PC-9 (cell line): ENCODE measurements around the gene DUOXA1. TPM values are rescaled to one million over a fixed set of nuclear protein-coding genes. Genes with fewer than 3 reads are reported as not detected.
"Not testable (repeated sequence)": the region's sequence is repeated elsewhere in the genome, so short reads cannot be mapped to it uniquely, and the experiment has no call there.

Experiments used
- BruUV-seq: library from RNA; stranded (reverse); fragments of 400-500 nt; replicated peaks from 2 replicates; lab custom pipeline; 2021; lab: Mats Ljungman, UMichigan
- CTCF ChIA-PET: fragments of 300-600 bp; sonication (Branson Sonifier 250); formaldehyde crosslinking; loops from one replicate; lab custom pipeline; 2022; ENCODE audit warnings: antibody characterized with exemption; lab: Charles Lee
- POLR2A ChIA-PET: fragments of 300-600 bp; sonication (Branson Sonifier 250); formaldehyde crosslinking; loops from one replicate; lab custom pipeline; 2022; ENCODE audit warnings: antibody characterized with exemption; ENCODE audit not compliant: unreplicated experiment; lab: Charles Lee
- DNase-seq, 2 experiments: peaks; one replicate each; pipeline versions ENCODE4 v3.0.0 to v3.0.0-alpha.2; 2015 to 2022; ENCODE audit warnings: mixed read lengths in 1 of 2
- H2AFZ ChIP-seq: fragments of 200-600 bp; sonication (generic); 2 replicates; pipeline ENCODE4 v1.8.1; 2017; ENCODE audit warnings: antibody characterized with exemption
- H3F3A ChIP-seq: fragments of 200-600 bp; sonication (generic); 2 replicates; pipeline ENCODE4 v1.8.1; 2017; ENCODE audit warnings: antibody characterized with exemption, mild to moderate bottlenecking, low read depth; ENCODE audit not compliant: insufficient read depth
- H3K27ac ChIP-seq: fragments of 200-600 bp; sonication (generic); 2 replicates; pipeline ENCODE4 v1.6.1; 2016; ENCODE audit warnings: mixed run types
- H3K27me3 ChIP-seq: fragments of 200-600 bp; sonication (generic); 2 replicates; pipeline ENCODE4 v1.6.1; 2016; ENCODE audit warnings: low read depth, mixed run types; ENCODE audit not compliant: insufficient read depth
- H3K36me3 ChIP-seq: fragments of 200-600 bp; sonication (generic); 2 replicates; pipeline ENCODE4 v1.6.1; 2016; ENCODE audit warnings: low read depth, mixed run types
- H3K4me1 ChIP-seq: fragments of 200-600 bp; sonication (generic); replicated peaks from 2 replicates; pipeline ENCODE4 v1.6.1; 2016; ENCODE audit warnings: mixed run types; ENCODE audit not compliant: insufficient read depth
- H3K4me2 ChIP-seq: fragments of 200-600 bp; sonication (generic); 2 replicates; pipeline ENCODE4 v1.6.1; 2017; ENCODE audit warnings: mixed run types
- H3K4me3 ChIP-seq: fragments of 200-600 bp; sonication (generic); 2 replicates; pipeline ENCODE4 v1.6.1; 2016; ENCODE audit warnings: mixed run types
- H3K79me2 ChIP-seq: fragments of 200-600 bp; sonication (generic); 2 replicates; pipeline ENCODE4 v1.6.1; 2017; ENCODE audit warnings: low read depth, mixed run types
- H3K9me2 ChIP-seq: fragments of 200-600 bp; sonication (generic); 2 replicates; pipeline ENCODE4 v1.8.1; 2017; ENCODE audit warnings: mild to moderate bottlenecking; ENCODE audit not compliant: insufficient read depth
- H3K9me3 ChIP-seq: fragments of 200-600 bp; sonication (generic); 2 replicates; pipeline ENCODE4 v1.8.1; 2016; ENCODE audit warnings: low read depth; ENCODE audit not compliant: insufficient read depth
- H4K20me1 ChIP-seq: fragments of 200-600 bp; sonication (generic); 2 replicates; pipeline ENCODE4 v1.8.1; 2017; ENCODE audit not compliant: insufficient read depth
- EZH2 ChIP-seq: fragments of 200-600 bp; sonication (generic); IDR thresholded peaks from 2 replicates; pipeline ENCODE4 v1.8.0; 2017; ENCODE audit warnings: antibody characterized with exemption, low read depth
- intact Hi-C: fragments of 100-400 bp; cut with micrococcal nuclease; formaldehyde crosslinking; loops from one replicate; pipeline ENCODE4 v1.10.0; 2022; ENCODE audit not compliant: unreplicated experiment
- total RNA-seq: library from RNA; stranded (reverse); gene quantifications from 2 replicates; pipeline ENCODE4 v1.2.3, GENCODE V29; 2021
- TF ChIP-seq, protein P1 (sequence below): fragments of 200-600 bp; sonication (generic); conservative IDR thresholded peaks from 2 replicates; pipeline ENCODE4 v1.6.1; 2017; ENCODE audit warnings: mixed run types, antibody characterized with exemption, mild to moderate bottlenecking, moderate library complexity

DUOXA1 gene
- total RNA-seq, 1 experiment from 2014 or later, result 0.33 TPM

DNA sequence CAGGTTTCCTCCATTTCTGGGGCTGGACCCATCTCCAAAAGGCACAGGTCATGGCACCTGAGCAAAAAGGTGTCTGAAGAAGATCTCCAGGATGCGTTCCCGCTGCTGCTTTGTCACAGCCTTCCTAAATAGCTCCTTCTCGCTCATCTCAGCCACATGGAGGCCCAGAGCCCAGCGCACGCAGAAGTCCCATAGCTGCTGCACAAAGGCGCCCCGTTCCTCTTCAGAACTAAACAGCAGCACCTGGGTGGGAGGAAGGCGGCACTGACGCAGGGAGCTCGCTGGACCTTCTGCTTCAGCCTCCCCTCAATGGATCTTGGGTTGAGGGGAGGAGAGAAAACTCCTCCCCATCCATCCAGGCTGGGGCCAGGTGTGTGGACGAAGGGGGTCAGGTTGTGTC, 24.1 kb downstream of the DUOXA1 start:
- H4K20me1 ChIP-seq, result no peaks in the 10 kb centered on the region
- H3K4me3 ChIP-seq, result no peak overlapping the region
- H2AFZ ChIP-seq, result no peak overlapping the region
- H3K27me3 ChIP-seq, result no peaks in the 10 kb centered on the region
- DNase-seq, result no peak
- no peaks in the 10 kb centered on the region for H3K9me3 ChIP-seq
- intact Hi-C loops, result no loop called here
- H3K9me2 ChIP-seq, result no peaks in the 10 kb centered on the region
- TF ChIP-seq, protein P1, sequence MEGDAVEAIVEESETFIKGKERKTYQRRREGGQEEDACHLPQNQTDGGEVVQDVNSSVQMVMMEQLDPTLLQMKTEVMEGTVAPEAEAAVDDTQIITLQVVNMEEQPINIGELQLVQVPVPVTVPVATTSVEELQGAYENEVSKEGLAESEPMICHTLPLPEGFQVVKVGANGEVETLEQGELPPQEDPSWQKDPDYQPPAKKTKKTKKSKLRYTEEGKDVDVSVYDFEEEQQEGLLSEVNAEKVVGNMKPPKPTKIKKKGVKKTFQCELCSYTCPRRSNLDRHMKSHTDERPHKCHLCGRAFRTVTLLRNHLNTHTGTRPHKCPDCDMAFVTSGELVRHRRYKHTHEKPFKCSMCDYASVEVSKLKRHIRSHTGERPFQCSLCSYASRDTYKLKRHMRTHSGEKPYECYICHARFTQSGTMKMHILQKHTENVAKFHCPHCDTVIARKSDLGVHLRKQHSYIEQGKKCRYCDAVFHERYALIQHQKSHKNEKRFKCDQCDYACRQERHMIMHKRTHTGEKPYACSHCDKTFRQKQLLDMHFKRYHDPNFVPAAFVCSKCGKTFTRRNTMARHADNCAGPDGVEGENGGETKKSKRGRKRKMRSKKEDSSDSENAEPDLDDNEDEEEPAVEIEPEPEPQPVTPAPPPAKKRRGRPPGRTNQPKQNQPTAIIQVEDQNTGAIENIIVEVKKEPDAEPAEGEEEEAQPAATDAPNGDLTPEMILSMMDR, result no peak
- no peak for TF ChIP-seq EZH2
- H3K4me2 ChIP-seq, result no peak overlapping the region
- H3K36me3 ChIP-seq, result no peaks in the 10 kb centered on the region
- CTCF ChIA-PET, result no interaction called here
- POLR2A ChIA-PET, result no interaction called here
- no peaks in the 10 kb centered on the region for H3K4me1 ChIP-seq
- no TSS peak for BruUV-seq
- H3K27ac ChIP-seq, result no peak overlapping the region
- H3K79me2 ChIP-seq, result no peaks in the 10 kb centered on the region
- no peaks in the 10 kb centered on the region for H3F3A ChIP-seq

- H3K4me3 ChIP-seq, H3K4me2 ChIP-seq, H3K27ac ChIP-seq, CTCF ChIA-PET, H3K79me2 ChIP-seq, H3K9me2 ChIP-seq, H3K4me1 ChIP-seq, intact Hi-C loops, H3F3A ChIP-seq, H3K36me3 ChIP-seq, BruUV-seq, H3K27me3 ChIP-seq, DNase-seq, POLR2A ChIA-PET, H3K9me3 ChIP-seq, H2AFZ ChIP-seq, H4K20me1 ChIP-seq: not testable (repeated sequence)
Measured at GRCh38 chr15:45104170-45104569, 25.5 kb downstream of the DUOXA1 start.

DNA sequence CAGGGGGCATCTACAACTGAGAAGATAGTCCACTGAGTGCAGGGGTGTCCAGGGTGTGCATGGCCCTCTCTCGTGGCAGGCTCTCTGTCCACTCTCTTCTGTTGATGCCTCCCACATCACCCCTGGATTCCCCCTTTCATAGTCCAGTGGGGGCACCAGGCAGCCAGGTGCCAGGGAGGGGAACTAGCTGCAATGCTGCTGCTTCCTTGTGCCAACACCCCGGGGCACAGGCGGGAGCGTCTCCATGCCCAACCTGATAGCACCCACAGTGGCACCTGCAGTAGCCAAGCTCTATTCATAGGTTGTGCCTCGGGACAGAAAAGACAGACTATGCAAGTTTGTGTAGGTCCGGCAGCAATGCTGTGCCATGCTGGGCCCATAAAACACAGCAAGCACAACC, 27.5 kb downstream of the DUOXA1 start:
- H3K36me3 ChIP-seq, result no peaks in the 10 kb centered on the region
- no peaks in the 10 kb centered on the region for H3K9me2 ChIP-seq
- no peaks in the 10 kb centered on the region for H3K27me3 ChIP-seq
- intact Hi-C loops, result no loop called here
- H3K79me2 ChIP-seq, result no peaks in the 10 kb centered on the region
- no TSS peak for BruUV-seq
- no peak overlapping the region for H2AFZ ChIP-seq
- CTCF ChIA-PET, result no interaction called here
- DNase-seq, result no peak
- H3K9me3 ChIP-seq, result no peaks in the 10 kb centered on the region
- H4K20me1 ChIP-seq, result no peaks in the 10 kb centered on the region
- H3K4me2 ChIP-seq, result no peak overlapping the region
- no peak overlapping the region for H3K27ac ChIP-seq
- POLR2A ChIA-PET, result no interaction called here
- H3K4me3 ChIP-seq, result no peak overlapping the region
- no peaks in the 10 kb centered on the region for H3F3A ChIP-seq
- H3K4me1 ChIP-seq, result no peaks in the 10 kb centered on the region
- TF ChIP-seq, protein P1, result no peak
- no peak for TF ChIP-seq EZH2

- no peak for TF ChIP-seq EZH2
- TF ChIP-seq, protein P1, result no peak
- H3K4me1 ChIP-seq, result no peaks in the 10 kb centered on the region
- H3K79me2 ChIP-seq, result no peaks in the 10 kb centered on the region
- H3K4me3 ChIP-seq, result no peak overlapping the region
- ChIA-PET CTCF (no interaction called here), POLR2A (no interaction called here)
- H3K4me2 ChIP-seq, result no peak overlapping the region
- H3K27ac ChIP-seq, result no peak overlapping the region
- H3K9me3 ChIP-seq, result no peaks in the 10 kb centered on the region
- H3K9me2 ChIP-seq, result no peaks in the 10 kb centered on the region
- no peaks in the 10 kb centered on the region for H3F3A ChIP-seq
- H3K27me3 ChIP-seq, result no peaks in the 10 kb centered on the region
- H4K20me1 ChIP-seq, result no peaks in the 10 kb centered on the region
- intact Hi-C loops, result no loop called here
- no peaks in the 10 kb centered on the region for H3K36me3 ChIP-seq
- no TSS peak for BruUV-seq
- H2AFZ ChIP-seq, result no peak overlapping the region
- no peak for DNase-seq
Measured at GRCh38 chr15:45101749-45102148, 27.9 kb downstream of the DUOXA1 start.
